Measurements from ENCODE around the gene TAS1R3.

DNA sequence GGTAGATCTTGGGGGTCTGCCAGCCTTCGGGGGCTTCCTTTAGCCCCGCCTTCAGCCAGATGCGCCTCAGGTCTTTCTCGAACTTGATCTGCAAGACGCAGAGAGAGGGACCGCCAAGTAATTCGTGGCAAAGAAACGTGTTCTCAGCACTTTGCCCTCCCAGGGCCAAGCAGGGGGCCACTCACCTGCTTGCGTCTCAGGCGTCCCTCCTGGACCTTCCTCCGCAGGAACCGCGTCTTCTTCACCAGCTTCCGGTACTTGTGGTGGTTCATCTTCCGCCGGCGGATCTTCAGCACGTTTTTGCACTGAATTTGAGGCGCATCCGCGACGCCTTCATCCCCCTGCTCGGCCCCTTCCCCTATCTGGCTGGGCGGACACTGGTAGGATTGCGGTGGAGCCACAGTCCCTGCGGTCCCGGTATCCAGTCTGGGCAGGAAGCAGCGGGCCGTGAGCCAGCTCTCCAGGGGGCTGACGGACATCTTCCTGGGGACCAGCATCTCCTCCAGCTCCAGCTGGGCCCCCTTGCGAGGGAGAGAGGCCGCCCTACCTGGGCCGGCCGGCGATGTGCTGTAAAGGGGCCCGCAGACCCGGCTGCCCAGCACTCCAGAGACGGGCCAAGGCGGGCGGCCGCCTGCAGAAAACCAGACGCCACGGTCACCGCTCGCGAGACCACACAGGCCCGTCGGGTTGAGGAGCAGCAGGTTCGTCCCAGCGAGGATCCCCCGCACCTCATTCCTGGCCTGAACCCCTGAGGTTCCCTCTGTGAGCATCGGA lies 42.9 kb downstream of the TAS1R3 start:
- TF ChIP-seq POLR2A (IDR thresholded peaks at IDR 0.05) (no peak), CTCF (IDR thresholded peaks at IDR 0.05) (no peak)

All from adrenal gland (tissue), 5 donors.